GM19452 (cell line): ENCODE results near the gene CHIC2.
"Not testable (repeated sequence)": the region's sequence is repeated elsewhere in the genome, so short reads cannot be mapped to it uniquely, and the experiment has no call there.

Experiments used
- ATAC-seq: cut with Tn5 transposase; IDR thresholded peaks from one replicate; pipeline ENCODE4 v1.9.1; 2021; ENCODE audit not compliant: unreplicated experiment

CHIC2 gene

GRCh38 chr4:54061873-54062272, 2.5 kb downstream of the CHIC2 start:
- ATAC-seq, result no peak

DNA sequence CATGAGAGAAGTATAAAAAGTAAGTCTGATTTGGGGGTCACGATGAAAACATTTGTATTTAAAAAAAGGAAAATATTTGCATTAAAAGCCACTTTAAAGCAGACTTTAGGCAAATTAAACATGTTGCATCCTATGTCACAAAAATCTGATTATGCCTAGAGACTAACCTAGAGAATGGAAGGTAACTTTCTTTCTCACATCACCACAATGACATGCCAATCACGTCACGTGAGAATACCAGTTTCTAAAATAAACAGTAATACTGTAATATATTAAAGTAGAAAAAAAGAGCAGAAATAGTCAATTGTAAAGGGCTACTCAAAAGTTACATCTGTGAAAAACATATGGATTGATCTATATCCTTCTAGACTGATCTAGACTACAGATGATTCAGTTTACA, 3.3 kb downstream of the CHIC2 start:
- no peak for ATAC-seq

- ATAC-seq, result no peak
These were observed 4.3 kb downstream of the CHIC2 start for GRCh38 chr4:54060116-54060515.

GRCh38 chr4:54058171-54058570, 6.2 kb downstream of the CHIC2 start:
- no peak for ATAC-seq

- ATAC-seq, result no peak
These were observed 8.0 kb downstream of the CHIC2 start for GRCh38 chr4:54056360-54056759.

- ATAC-seq, result no peak
These were observed 8.9 kb downstream of the CHIC2 start for GRCh38 chr4:54055494-54055893.

DNA sequence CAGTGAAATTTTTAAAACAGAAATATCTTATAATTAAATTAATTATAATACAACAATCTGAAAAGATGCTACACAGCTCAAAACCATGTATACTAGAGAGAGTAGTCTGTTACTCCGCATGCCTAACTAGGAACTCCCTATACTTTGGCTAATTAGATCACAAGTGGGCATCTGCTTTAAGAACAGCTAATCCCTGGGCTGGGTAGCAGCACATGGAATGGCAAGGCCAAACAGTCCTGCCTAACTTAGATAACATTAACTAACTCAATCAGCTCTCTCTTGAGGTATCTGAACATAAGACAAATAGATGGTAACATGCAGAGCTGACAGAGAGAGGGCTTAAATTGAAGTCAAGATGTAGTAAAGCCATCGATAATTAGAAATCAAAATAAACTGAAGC, 9.9 kb downstream of the CHIC2 start:
- ATAC-seq, result no peak

- ATAC-seq, result not testable (repeated sequence)
These were observed 11.1 kb downstream of the CHIC2 start for GRCh38 chr4:54053322-54053721.

- ATAC-seq, result no peak
These were observed 14.0 kb downstream of the CHIC2 start for GRCh38 chr4:54050214-54050904.

- ATAC-seq, result not testable (repeated sequence)
These were observed 20.8 kb downstream of the CHIC2 start for GRCh38 chr4:54043630-54044029.

- no peak for ATAC-seq
These were observed 22.5 kb downstream of the CHIC2 start for GRCh38 chr4:54041933-54042332.

GRCh38 chr4:54041100-54041499, 23.3 kb downstream of the CHIC2 start:
- ATAC-seq, result no peak

DNA sequence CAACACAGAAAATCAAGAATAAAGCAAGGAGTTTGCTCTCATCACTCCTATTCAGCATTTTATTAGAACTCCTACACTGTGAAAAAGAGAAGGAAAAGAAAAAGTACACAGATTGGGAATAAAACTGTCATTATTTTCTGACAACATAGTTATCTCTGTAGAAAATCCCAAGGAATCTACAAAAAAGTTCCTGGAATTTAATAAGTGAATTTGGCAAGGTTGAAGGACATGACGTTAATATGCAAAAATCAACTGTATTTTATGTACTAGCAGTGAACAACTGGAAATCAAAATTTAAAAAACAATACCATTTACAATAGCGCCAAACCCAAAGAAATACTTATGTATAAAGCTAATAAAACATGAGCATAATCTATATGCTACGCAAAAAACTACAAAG, 26.3 kb downstream of the CHIC2 start:
- ATAC-seq, result no peak

DNA sequence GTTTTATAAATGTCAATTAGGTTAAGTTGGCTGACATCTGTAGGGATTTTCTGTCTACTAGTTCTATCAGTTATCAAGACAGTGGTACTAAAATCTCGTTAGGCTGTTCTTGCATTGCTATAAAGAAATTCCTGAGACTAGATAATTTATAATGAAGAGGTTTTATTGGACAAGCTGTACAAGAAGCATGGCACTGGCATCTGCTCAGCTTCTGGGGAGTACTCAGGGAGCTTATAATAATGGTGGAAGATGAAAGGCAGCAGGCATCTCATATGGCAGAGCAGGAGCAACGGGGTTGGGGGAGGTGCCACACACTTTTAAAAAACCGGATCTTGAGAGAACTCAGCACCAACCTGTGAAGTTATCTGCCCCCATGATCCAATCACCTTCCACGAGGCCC, 28.2 kb downstream of the CHIC2 start:
- ATAC-seq, result no peak

DNA sequence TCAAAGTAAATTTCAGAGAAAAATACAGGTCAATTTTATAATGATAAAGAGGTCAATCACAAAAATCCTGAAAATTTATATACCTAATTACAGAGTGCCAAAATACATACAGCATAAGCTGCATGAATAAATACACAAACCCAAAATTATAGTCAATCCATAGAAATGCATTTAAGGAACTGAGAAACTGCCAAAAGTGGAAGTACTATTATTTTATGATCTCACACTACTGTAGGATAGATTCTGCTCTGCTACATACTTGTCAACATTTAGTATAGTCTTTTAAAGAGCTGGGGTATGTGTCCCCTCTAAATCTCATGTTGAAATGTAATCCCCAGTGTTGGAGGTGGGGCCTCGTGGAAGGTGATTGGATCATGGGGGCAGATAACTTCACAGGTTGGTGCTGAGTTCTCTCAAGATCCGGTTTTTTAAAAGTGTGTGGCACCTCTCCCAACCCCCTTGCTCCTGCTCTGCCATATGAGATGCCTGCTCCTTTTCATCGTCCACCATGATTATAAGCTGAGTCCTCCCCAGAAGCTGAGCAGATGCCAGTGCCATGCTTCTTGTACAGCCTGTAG, 31.8 kb downstream of the CHIC2 start:
- ATAC-seq, result no peak

DNA sequence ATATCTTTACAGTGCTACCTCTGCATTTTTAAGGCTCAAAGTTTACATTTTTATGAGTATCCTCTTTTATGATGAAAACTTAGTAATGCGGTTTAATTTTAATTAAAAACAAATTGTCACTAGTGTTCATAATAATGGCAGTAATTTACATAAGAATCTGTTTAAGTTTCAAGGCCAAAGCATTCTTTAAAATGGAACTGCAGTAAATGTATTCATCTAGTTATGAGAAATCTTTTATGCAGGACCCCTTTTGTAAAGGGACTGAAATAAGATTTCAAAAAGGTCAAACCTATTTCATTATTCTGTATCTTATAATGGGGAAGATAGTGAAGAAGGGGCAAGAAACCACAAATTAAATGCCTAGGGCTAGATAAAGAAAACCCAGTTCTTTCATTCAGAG, 37.1 kb downstream of the CHIC2 start:
- ATAC-seq, result no peak

- ATAC-seq, result no peak
These were observed 38.8 kb downstream of the CHIC2 start for GRCh38 chr4:54025582-54025981.

- not testable (repeated sequence) for ATAC-seq
These were observed 41.4 kb downstream of the CHIC2 start for GRCh38 chr4:54023019-54023418.

GRCh38 chr4:54017974-54018373, 46.4 kb downstream of the CHIC2 start:
- ATAC-seq, result no peak

DNA sequence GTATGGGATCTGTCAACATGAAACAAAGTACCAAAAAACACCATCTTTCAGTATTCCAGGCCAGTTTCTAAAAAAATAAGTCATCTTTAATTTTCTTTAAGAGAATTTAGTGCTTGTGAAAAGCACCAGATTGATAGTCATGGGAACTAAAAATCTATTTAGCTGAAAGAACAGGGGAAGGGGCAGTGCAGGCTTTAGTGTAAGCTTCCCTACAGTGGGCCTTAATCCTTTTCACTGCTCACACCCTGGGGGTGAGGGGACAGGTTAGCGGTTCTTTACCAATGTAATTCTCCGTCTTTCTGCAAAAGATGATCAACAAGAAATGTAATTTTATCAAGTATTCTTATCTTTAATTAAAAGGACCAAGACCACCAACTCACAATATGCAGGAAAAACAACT, 47.1 kb downstream of the CHIC2 start:
- no peak for ATAC-seq

GRCh38 chr4:54016504-54016903, 47.9 kb downstream of the CHIC2 start:
- no peak for ATAC-seq

- no peak for ATAC-seq
These were observed 48.9 kb downstream of the CHIC2 start for GRCh38 chr4:54015423-54016030.
